ENCODE data around the gene STIM1. TPM values are rescaled to one million over a fixed set of nuclear protein-coding genes. Genes with fewer than 3 reads are reported as not detected.
"Not testable (repeated sequence)": the region's sequence is repeated elsewhere in the genome, so short reads cannot be mapped to it uniquely, and the experiment has no call there.

STIM1 gene
- total RNA-seq, 1 donor from 2014 or later = 21.7 TPM

DNA sequence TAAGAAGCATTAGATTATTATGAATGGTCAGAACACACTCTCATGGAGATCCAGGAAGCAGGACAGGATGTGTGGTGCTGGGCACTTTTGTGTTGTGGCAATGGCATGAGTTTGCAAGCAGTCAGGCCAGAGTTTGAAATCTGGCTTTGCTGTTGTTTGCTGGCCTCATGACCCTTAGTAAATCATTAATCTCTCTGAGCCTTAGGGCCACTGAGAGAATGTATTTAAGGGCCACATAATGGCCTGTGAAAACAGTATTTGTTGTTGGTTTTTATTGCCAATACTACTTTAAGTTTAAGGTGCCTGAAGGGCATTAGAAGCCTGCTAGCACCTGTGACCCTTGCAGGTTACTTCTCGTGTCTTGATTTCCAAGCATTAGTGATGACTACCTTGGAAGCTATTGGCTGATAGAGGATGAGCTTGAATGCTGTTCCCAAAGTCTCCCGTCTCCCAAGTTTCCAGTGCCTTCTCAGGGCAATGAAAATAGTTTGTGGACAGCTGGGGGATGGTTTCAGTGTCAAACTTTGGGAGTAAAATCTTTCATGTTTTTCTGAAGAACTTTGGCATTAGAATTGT lies 24.6 kb downstream of the STIM1 start:
- no peak for DNase-seq (ENCODE audit: low spot score)

GRCh38 chr11:3880724-3881123 lies 25.3 kb downstream of the STIM1 start:
- DNase-seq (ENCODE audit: low spot score) = no peak

- no peak for DNase-seq (ENCODE audit: low spot score)
Measured at GRCh38 chr11:3882655-3883054, 27.2 kb downstream of the STIM1 start.

- DNase-seq (ENCODE audit: low spot score) = no peak
Measured at GRCh38 chr11:3885855-3886254, 30.4 kb downstream of the STIM1 start.

- DNase-seq (ENCODE audit: low spot score) = no peak
Measured at GRCh38 chr11:3886985-3887384, 31.5 kb downstream of the STIM1 start.

GRCh38 chr11:3888876-3889275 lies 33.4 kb downstream of the STIM1 start:
- DNase-seq (ENCODE audit: low spot score) = no peak

DNA sequence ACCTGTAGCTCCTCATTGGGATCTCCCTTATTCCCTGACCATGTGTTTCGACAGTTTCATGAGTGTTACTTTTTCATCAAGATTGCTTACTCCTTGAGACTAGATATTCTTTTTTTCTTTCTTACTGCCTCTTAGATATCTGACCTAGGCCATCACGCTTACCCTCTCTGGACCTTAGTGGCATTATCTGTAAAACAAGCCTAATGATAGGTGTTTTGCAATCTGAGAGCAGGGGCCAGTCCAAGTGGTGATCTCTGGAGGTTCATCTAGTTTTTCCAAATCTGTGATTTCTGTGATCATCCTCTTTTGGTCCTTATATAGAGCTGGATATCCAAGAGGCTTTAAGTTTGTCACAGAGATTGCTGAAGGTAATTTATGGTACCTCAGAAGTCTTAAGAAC lies 34.5 kb downstream of the STIM1 start:
- DNase-seq (ENCODE audit: low spot score) = no peak

DNA sequence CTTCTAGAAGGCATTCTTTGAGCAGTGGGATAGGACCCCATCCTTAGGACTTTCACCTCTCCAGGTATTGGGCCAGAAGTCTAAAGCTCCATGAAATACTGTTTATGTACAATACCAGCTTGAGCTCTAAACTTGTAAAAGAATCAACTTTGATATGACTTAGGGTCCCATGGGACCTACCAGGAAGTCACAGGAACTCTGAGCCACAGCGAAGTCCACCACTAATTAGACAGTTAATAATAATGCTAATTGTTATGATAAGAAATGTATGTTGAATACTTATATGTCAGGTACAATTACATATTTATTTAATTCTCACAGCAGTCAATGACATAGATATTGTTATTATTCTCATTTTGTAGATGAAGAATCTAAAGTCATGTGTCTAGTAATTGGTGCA lies 35.3 kb downstream of the STIM1 start:
- no peak for DNase-seq (ENCODE audit: low spot score)

- DNase-seq (ENCODE audit: low spot score) = no peak
Measured at GRCh38 chr11:3891751-3892150, 36.3 kb downstream of the STIM1 start.

GRCh38 chr11:3892156-3892555 lies 36.7 kb downstream of the STIM1 start:
- no peak for DNase-seq (ENCODE audit: low spot score)

GRCh38 chr11:3893311-3893710 lies 37.8 kb downstream of the STIM1 start:
- DNase-seq (ENCODE audit: low spot score) = no peak

DNA sequence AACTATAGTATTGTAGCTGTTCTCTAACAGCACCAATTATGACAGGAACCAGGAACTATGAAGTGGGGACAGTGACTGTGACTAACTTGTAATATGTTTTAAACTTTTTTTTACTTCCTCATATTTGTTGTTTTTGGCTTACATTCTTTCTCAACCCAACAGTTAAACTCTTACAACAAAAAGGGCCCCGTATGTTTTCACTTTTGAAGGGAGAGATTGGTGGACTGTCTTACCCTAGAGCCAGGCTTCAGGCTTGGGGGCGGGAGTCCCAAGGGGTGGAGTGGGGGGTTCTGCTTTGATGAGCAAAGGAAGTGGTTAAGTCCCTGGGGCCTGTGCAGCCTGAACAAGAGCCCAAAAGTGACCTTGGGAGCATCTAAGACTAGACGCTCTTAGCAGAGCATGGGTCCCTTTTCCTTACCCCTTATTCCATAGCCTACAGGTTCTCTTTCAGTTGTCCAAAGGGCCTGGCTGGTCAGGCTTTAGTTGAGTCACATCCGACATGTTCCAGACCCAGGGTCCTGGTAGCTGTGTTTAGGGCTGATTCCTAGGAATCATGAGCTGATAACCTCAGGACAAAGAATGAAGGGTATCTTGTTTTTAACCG lies 38.8 kb downstream of the STIM1 start:
- no peak for DNase-seq (ENCODE audit: low spot score)

GRCh38 chr11:3896644-3897043 lies 41.2 kb downstream of the STIM1 start:
- no peak for DNase-seq (ENCODE audit: low spot score)

DNA sequence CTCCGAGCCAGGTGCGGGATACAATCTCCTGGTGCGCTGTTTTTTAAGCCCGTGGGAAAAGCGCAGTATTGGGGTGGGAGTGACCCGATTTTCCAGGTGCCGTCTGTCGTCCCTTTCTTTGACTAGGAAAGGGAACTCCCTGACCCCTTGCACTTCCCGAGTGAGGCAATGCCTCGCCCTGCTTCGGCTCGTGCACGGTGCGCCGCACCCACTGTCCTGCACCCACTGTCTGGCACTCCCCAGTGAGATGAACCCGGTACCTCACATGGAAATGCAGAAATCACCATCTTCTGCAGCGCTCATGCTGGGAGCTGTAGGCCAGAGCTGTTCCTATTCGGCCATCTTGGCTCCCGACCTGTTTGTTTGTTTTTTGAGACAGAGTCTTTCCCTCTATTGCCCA lies 44.8 kb downstream of the STIM1 start:
- DNase-seq (ENCODE audit: low spot score) = not testable (repeated sequence)

GRCh38 chr11:3901249-3902025 lies 46.0 kb downstream of the STIM1 start:
- DNase-seq (ENCODE audit: low spot score) = no peak

DNA sequence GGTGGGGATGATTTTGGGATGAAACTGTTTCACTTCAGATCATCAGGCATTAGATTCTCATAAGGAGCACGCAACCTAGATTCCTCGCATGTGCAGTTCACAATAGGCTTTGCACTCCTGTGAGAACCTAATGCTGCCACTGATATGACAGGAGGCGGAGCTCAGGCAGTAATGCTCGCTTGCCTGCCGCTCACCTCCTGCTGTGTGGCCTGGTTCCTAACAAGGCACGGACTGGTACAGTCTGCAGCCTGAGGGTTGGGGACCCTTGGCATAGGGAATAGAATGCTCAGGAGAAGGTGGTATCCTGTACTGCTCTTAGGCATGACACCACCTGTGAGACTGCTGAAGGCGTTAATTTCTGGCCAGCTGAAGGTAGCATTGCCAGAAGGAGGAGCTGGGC lies 47.0 kb downstream of the STIM1 start:
- DNase-seq (ENCODE audit: low spot score) = no peak

DNA sequence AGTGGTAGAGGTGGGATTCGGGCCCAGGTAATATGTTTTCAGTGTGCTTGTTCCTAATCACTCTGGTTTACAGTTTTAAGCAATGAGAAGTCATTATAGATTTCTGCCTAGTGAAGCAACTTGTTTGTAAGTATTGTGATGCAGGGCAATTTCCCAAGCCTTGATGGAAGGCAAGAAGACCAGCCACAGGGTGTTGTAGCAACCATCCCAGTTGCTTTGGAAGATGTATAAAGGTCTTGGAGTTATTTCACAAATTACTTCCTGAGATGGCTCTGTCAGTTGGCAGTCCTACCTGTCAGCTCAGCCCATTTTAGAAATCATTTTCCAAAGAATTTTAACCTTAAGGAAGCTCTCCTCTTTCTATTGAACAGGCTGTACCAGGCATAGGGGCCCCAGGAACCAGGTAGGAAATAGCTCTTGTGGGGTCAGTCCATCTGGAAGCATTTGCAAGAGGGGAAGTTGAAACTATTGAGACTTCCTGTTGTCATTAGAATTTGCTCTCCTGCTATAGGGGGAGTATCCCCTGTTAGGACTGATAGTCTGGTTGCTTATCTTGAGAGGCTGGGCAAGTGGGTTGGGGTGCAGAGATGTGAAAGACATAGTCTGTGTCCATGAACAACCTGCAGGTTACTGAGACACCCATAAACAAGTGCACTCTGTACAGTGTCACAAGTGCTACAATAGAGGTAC lies 47.9 kb downstream of the STIM1 start:
- no peak for DNase-seq (ENCODE audit: low spot score)

GRCh38 chr11:3904228-3904627 lies 48.8 kb downstream of the STIM1 start:
- DNase-seq (ENCODE audit: low spot score) = no peak

- DNase-seq (ENCODE audit: low spot score) = peak; percentile 25
Measured at GRCh38 chr11:3905080-3905953, 49.9 kb downstream of the STIM1 start.

DNA sequence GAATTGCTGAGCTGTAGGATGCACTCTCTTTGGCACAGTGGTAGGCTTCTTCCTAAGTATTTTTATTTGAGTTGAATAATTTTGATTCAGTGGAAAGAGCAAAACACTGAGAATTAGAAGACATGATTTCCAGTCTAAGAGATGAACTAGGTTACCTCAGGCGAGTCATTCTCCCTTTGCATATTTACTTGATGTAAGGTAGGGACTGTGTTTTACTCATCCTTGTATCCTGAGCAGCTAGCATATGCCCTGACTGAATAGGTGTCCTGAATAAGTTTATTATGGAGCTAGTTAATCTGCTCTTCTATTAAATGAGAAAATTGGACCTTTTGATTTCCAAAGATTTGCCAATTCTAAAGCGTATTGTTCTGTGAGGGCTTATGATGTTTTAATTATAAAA lies 50.7 kb downstream of the STIM1 start:
- DNase-seq (ENCODE audit: low spot score) = no peak

DNA sequence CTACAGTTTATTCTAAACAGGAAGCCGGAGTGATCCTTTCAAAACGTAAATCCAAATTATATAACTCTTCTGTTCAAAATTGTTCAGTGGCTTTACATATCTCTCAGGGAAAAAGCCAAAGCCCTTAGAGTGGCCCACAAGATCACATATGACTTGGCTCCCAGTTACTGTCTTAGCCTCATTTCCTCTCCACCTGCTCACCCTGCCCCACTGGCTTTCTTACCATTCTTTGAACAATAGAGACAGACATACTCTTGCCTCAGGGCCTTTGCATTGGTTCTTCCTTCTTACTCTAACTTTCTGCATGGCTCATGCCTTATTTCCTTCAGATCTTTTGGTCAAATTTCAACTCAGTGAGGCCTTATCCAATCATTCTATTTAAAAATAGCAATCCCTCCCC lies 52.1 kb downstream of the STIM1 start:
- no peak for DNase-seq (ENCODE audit: low spot score)

DNA sequence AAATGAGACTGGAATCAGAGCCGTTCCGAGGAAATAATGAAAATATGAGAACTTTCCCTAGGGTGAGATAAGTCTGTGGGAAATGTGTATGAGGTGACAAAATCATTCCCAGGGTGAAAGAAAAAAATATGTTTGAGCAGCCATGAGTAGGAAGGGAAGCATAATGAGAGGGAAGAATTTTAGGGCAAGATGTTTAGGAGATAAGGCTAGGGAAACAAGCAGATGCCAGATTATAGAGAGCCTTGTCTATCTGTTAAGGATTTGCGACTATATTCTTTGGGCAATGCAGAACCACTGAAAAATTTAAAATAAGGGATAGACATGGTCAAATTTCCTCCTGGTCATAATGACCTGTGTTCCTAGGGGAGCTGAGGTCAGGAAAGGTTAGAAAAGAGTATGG lies 54.4 kb downstream of the STIM1 start:
- DNase-seq (ENCODE audit: low spot score) = no peak

Data from umbilical cord (tissue), 2 donors.